Endothelial cell of umbilical vein (primary cell): ENCODE measurements around the gene FBXO5. TPM values are rescaled to one million over a fixed set of nuclear protein-coding genes. Genes with fewer than 3 reads are reported as not detected.

Experiments used
- BruUV-seq: library from RNA; stranded (reverse); fragments of 400-500 nt; replicated peaks from 2 replicates; lab custom pipeline; 2021; lab: Mats Ljungman, UMichigan
- CTCF ChIA-PET: fragments of 300-600, 350-600 bp; sonication (Branson Sonifier 250); formaldehyde crosslinking; loops from one replicate; lab custom pipeline; 2021; ENCODE audit warnings: antibody characterized with exemption, inconsistent platforms; lab: Charles Lee
- POLR2A ChIA-PET: fragments of 300-600, 350-600 bp; sonication (Branson Sonifier 250); formaldehyde crosslinking; loops from one replicate; lab custom pipeline; 2021; ENCODE audit warnings: antibody characterized with exemption, inconsistent platforms; lab: Charles Lee
- DNase-seq: peaks from one replicate; pipeline ENCODE4 v3.0.0-alpha.2; 2011; ENCODE audit warnings: low read depth, low spot score
- FAIRE-seq: peaks from 2 replicates; lab custom pipeline; 2011; peaks lifted over from hg19 to GRCh38; lab: Jason Lieb, UNC
- H2AFZ ChIP-seq: 2 replicates; pipeline ENCODE4 v1.6.0; 2012; ENCODE audit warnings: low read depth, low read length, control low read depth, inconsistent platforms
- H3K27ac ChIP-seq: 2 replicates; pipeline ENCODE4 v1.5.1; 2011; ENCODE audit warnings: low read depth, mild to moderate bottlenecking, control low read depth, low read length, moderate library complexity; ENCODE audit not compliant: insufficient read depth
- H3K27me3 ChIP-seq, 2 experiments: 2 replicates each; pipeline versions ENCODE4 v1.6.0 to v1.6.1; 2011; ENCODE audit warnings: low read length in 2 of 2, mixed read lengths in 1 of 2; ENCODE audit not compliant: control insufficient read depth in 2 of 2, insufficient read depth in 2 of 2
- H3K36me3 ChIP-seq, 2 experiments: 2 replicates in 1 of 2; 3 replicates in 1 of 2; pipeline ENCODE4 v1.5.1; 2011; ENCODE audit warnings: low read length in 2 of 2, mild to moderate bottlenecking in 1 of 2, moderate library complexity in 1 of 2; ENCODE audit not compliant: control insufficient read depth in 2 of 2, insufficient read depth in 2 of 2; ENCODE audit errors: extremely low read depth in 1 of 2
- H3K4me1 ChIP-seq: 3 replicates; pipeline ENCODE4 v1.5.1; 2011; ENCODE audit warnings: mild to moderate bottlenecking, low read length; ENCODE audit not compliant: control insufficient read depth, insufficient read depth; ENCODE audit errors: extremely low read depth
- H3K4me2 ChIP-seq: 2 replicates; pipeline ENCODE4 v1.6.1; 2011; ENCODE audit warnings: low read length, control low read depth, mixed read lengths; ENCODE audit not compliant: insufficient read depth
- H3K4me3 ChIP-seq, 3 experiments: fragments of 200-600 bp in 1 of 3; sonication (generic), shearing (Covaris generic) in 1 of 3; replicated peaks in 1 of 3; 2 replicates each; pipeline ENCODE4 v1.5.1; 2011 to 2016; ENCODE audit warnings: control low read depth in 3 of 3, low read length in 3 of 3, mild to moderate bottlenecking in 2 of 3, inconsistent platforms in 1 of 3, low read depth in 1 of 3, moderate library complexity in 1 of 3; ENCODE audit not compliant: insufficient read depth in 1 of 3
- H3K79me2 ChIP-seq: 2 replicates; pipeline ENCODE4 v1.6.0; 2012; ENCODE audit warnings: low read length, inconsistent platforms; ENCODE audit not compliant: control insufficient read depth, insufficient read depth
- H3K9ac ChIP-seq: replicated peaks from 2 replicates; pipeline ENCODE3; 2011; ENCODE audit warnings: low read length, control low read depth; ENCODE audit not compliant: insufficient read depth; ENCODE audit errors: extremely low read depth
- H3K9me1 ChIP-seq: replicated peaks from 3 replicates; pipeline ENCODE4 v1.6.0; 2011; ENCODE audit warnings: mild to moderate bottlenecking, low read length; ENCODE audit not compliant: control insufficient read depth, insufficient read depth; ENCODE audit errors: extremely low read depth
- H3K9me3 ChIP-seq: replicated peaks from 2 replicates; pipeline ENCODE4 v1.5.1; 2012; ENCODE audit warnings: low read length, inconsistent platforms; ENCODE audit not compliant: control insufficient read depth, insufficient read depth
- H4K20me1 ChIP-seq: replicated peaks from 2 replicates; pipeline ENCODE3; 2011; ENCODE audit warnings: mild to moderate bottlenecking, low read length; ENCODE audit not compliant: control insufficient read depth, insufficient read depth; ENCODE audit errors: extremely low read depth
- CTCF ChIP-seq, 2 donors: IDR thresholded peaks; 1 replicate in 1 of 2; 2 replicates in 1 of 2; pipeline ENCODE4 v1.5.1; 2011; ENCODE audit warnings: low read length in 2 of 2, mild to moderate bottlenecking in 2 of 2, moderate library complexity in 2 of 2, control low read depth in 1 of 2, inconsistent platforms in 1 of 2, low read depth in 1 of 2; ENCODE audit not compliant: insufficient read depth in 1 of 2; ENCODE audit errors: extremely low read depth in 1 of 2
- EZH2 ChIP-seq: IDR thresholded peaks from 2 replicates; pipeline ENCODE4 v1.6.1; 2012; ENCODE audit warnings: borderline replicate concordance, low read depth, mild to moderate bottlenecking, moderate library complexity, low read length, inconsistent platforms; ENCODE audit not compliant: severe bottlenecking
- FOS ChIP-seq: IDR thresholded peaks from 2 replicates; pipeline ENCODE4 v1.6.1; 2011; ENCODE audit warnings: mild to moderate bottlenecking, low read length, moderate library complexity, borderline replicate concordance; ENCODE audit not compliant: insufficient read depth
- GATA2 ChIP-seq: IDR thresholded peaks from 2 replicates; pipeline ENCODE4 v1.7.0; 2011; ENCODE audit warnings: low read depth, mild to moderate bottlenecking, moderate library complexity, mixed read lengths, low read length; ENCODE audit not compliant: insufficient read length, insufficient read depth
- JUN ChIP-seq: IDR thresholded peaks from 2 replicates; pipeline ENCODE4 v1.6.1; 2011; ENCODE audit warnings: borderline replicate concordance, low read depth; ENCODE audit not compliant: insufficient read length, insufficient read depth
- MAX ChIP-seq: IDR thresholded peaks from 2 replicates; pipeline ENCODE4 v1.6.1; 2011; ENCODE audit not compliant: insufficient read depth, insufficient read length
- MYC ChIP-seq: IDR thresholded peaks from one replicate; pipeline ENCODE4 v1.6.1; 2011; ENCODE audit warnings: mild to moderate bottlenecking, low read depth, low read length
- POLR2A ChIP-seq: IDR thresholded peaks from 2 replicates; pipeline ENCODE4 v1.6.1; 2012; ENCODE audit warnings: low read depth, mild to moderate bottlenecking, control low read depth, low read length
- POLR2AphosphoS5 ChIP-seq: IDR thresholded peaks from 2 replicates; pipeline ENCODE4 v1.6.1; 2012; ENCODE audit warnings: low read depth, mild to moderate bottlenecking, control low read depth, low read length, moderate library complexity; ENCODE audit not compliant: insufficient read depth
- dilution Hi-C: fragments of 300-500 bp; cut with MboI; formaldehyde crosslinking; loops from one replicate; pipeline ENCODE4 v1.15.0; 2019; ENCODE audit warnings: low sequenced_read_pairs; ENCODE audit not compliant: extremely low pct_ligation_motif_present
- intact Hi-C: fragments of 100-400 bp; cut with micrococcal nuclease; formaldehyde crosslinking; loops from one replicate; pipeline ENCODE4 v1.10.0; 2022
- polyA plus RNA-seq, 4 experiments: library from polyadenylated mRNA; depleted of rRNA in 3 of 4; stranded (reverse) in 3 of 4; unstranded in 1 of 4; fragments of >200 nt; gene quantifications; 2 replicates each; pipeline versions ENCODE4 v1.2.1 to v1.2.3, GENCODE V29; 2011 to 2012; ENCODE audit warnings: missing spikeins in 1 of 4
- small RNA-seq: library from RNA; depleted of rRNA; stranded (forward); fragments of <200 nt; gene quantifications from one replicate; pipeline ENCODE3, GENCODE V24; 2012; ENCODE audit warnings: low replicate concordance, low read depth; ENCODE audit not compliant: insufficient read depth, insufficient read length
- total RNA-seq: library from RNA; stranded (reverse); gene quantifications from 2 replicates; pipeline ENCODE4 v1.2.3, GENCODE V29; 2021

The FBXO5 gene
- total and polyA plus RNA-seq, 2 donors (not counting 3 experiments of a cell fraction or from before 2014, with no cell fraction given) = 6.1 to 27.1 TPM

DNA sequence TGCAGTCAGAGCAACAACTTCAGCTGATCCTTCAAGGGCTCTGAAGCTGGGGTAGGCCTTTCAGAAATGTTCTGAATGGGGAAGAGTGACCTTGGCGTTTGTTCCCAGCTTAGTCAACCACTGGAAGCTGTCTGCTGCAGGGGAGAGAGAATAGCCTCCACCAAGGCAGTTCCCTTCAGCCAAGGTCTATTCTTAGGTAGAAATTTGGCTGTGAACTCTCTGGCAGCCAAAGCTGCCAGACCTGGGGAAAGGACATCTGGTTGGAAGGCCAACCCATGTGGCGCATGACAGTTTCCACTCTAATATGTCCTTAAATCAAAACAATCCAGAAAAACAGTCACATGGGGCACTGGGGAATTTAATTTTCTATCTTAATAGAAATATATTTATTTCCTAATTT lies 60.1 kb downstream of the FBXO5 start:
- no peak overlapping the region for H3K4me2 ChIP-seq
- no peak overlapping the region for H3K9ac ChIP-seq
- no peak overlapping the region for H2AFZ ChIP-seq
- H3K27me3 ChIP-seq = no peaks in the 10 kb centered on the region
- CTCF ChIA-PET = interaction anchor here (1.1 kb wide), 1 partner anchor 11 kb away, joined by 4 read pairs; no protein-coding TSS in a partner anchor
- no peaks in the 10 kb centered on the region for H3K79me2 ChIP-seq
- H3K36me3 ChIP-seq = no peaks in the 10 kb centered on the region
- no TSS peak for BruUV-seq
- dilution Hi-C loops (no loop called here), intact Hi-C loops (no loop called here)
- no peak for FAIRE-seq
- TF ChIP-seq GATA2 = no peak
- TF ChIP-seq MAX = no peak
- no peak for TF ChIP-seq JUN
- no peak for TF ChIP-seq MYC
- no peak for TF ChIP-seq POLR2AphosphoS5
- no peak for TF ChIP-seq CTCF (IDR thresholded peaks at IDR 0.05; ENCODE audit: extremely low read depth in 1 of 2, insufficient read depth in 1 of 2, low read depth in 1 of 2, low read length in 2 of 2)
- no peak for TF ChIP-seq FOS
- no peak for TF ChIP-seq EZH2
- TF ChIP-seq POLR2A = no peak
- H3K4me3 ChIP-seq = no peak overlapping the region
- H3K9me1 ChIP-seq = no peaks in the 10 kb centered on the region
- H3K27ac ChIP-seq = no peak overlapping the region
- no peaks in the 10 kb centered on the region for H3K9me3 ChIP-seq
- no peak for DNase-seq
- POLR2A ChIA-PET = no interaction called here
- H4K20me1 ChIP-seq = no peaks in the 10 kb centered on the region
- H3K4me1 ChIP-seq = peaks cover 9% of the 10 kb centered on the region

Small RNAs within 50 kb of the gene (small RNA-seq; reads per million reads assigned to genes)
- gene AL080276.1 = not detected

Other genes with a start within 250 kb of the FBXO5 start
- gene VIP, start 232.2 kb downstream of the FBXO5 start, total RNA-seq = 1.2 and 2.0 TPM in 2 replicates
- 0.70 and 0.89 TPM in 2 replicates for gene VIP, start 232.2 kb downstream of the FBXO5 start, polyA plus RNA-seq
- gene MTRF1L, start 19.7 kb upstream of the FBXO5 start, total RNA-seq = 27.5 and 31.2 TPM in 2 replicates
- gene MTRF1L, start 19.7 kb upstream of the FBXO5 start, polyA plus RNA-seq = 5.2 and 6.2 TPM in 2 replicates
- 1.1 and 2.3 TPM in 2 replicates for gene RGS17, start 148.2 kb upstream of the FBXO5 start, total RNA-seq
- gene RGS17, start 148.2 kb upstream of the FBXO5 start, polyA plus RNA-seq = 0.18 and 0.40 TPM in 2 replicates